Stimulated activated CD8-positive, alpha-beta memory T cell treated with anti-CD3 and anti-CD28 coated beads, Interleukin-7, amount 100 ng/mL, for 1 hour (primary cell): ENCODE results near the gene ULK1.
A peak's percentile ranks its signal among the peaks of the same experiment; 100 is the strongest.
"Not testable (repeated sequence)": the region's sequence is repeated elsewhere in the genome, so short reads cannot be mapped to it uniquely, and the experiment has no call there.

ENCODE experiments used
- DNase-seq, 2 donors: peaks; one replicate each; pipeline ENCODE4 v3.0.0-alpha.2; 2020; ENCODE audit warnings: low read depth in 2 of 2

Gene ULK1

GRCh38 chr12:131941987-131942341, 47.5 kb downstream of the ULK1 start:
- DNase-seq, result no peak

- no peak for DNase-seq
These were observed 48.2 kb downstream of the ULK1 start for GRCh38 chr12:131942671-131943070.

DNA sequence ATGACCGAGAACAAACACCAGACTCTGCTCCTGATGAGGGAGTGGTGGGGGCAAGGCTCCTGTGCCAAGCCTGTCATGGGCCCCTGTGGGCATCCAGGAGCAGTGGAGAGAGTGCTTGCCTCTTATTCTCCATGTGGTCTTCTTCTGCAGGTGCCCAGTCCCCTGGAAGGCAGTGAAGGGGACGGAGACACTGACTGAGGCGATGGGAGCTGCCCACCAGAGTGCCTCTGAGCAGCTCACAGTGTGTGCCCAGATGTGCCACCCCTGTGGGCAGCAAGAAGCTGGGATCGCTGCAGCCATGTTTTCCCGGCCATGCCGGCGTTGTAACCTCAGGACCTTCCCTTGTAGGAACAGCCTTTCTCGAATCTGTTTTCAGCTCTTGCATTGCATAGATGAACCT, 49.0 kb downstream of the ULK1 start:
- DNase-seq, result no peak

DNA sequence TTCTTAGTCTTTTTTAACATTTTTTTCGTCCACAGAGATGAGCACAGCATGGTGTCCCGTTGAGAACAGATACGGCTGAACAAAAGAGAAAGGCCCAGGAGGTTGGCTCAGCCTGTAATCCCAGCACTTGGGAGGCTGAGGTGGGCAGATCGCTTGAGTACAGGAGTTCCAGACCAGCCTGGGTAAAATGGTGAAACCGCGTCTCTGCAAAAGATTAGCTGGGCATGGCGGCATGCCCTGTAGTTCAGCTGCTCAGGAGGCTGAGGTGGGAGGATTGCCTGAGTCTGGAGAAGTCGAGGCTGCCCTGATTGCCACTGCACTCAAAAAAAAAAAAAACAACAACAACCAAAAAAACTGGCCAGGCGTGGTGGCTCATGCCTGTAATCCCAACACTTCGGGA, 49.5 kb downstream of the ULK1 start:
- DNase-seq, result no peak

- no peak for DNase-seq
These were observed 50.3 kb downstream of the ULK1 start for GRCh38 chr12:131944601-131945251.

DNA sequence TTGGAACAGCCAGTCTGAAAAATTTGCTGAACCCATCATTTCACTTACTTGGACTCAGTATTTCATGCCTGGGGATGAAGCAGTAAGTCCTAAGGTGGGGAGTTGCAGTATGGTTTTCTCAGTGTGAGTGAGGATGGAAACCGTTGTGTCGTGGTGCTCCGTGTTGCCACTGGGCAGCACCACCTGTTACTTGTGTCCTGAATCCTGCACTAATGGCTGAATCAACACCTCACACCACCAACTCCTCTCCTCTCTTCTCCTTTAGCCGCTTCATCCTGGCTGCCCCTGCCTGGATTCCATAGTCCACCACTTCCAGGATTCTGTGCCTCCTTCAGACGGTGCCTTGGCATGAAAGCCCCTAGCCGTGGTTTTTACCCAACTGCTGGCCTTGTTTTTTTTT, 52.3 kb downstream of the ULK1 start:
- no peak for DNase-seq

GRCh38 chr12:131947482-131948027, 53.1 kb downstream of the ULK1 start:
- DNase-seq, result no peak

- no peak for DNase-seq
These were observed 53.8 kb downstream of the ULK1 start for GRCh38 chr12:131948166-131948712.

- not testable (repeated sequence) for DNase-seq
These were observed 54.5 kb downstream of the ULK1 start for GRCh38 chr12:131948713-131949430.

- peak; percentile 90 to 91 for DNase-seq
These were observed 55.2 kb downstream of the ULK1 start, which contains the start of gene EP400 for GRCh38 chr12:131949431-131950181. TSS of gene EP400 (plus strand) at chr12:131949942. CDS start at chr12:131960620, 10,678 bp downstream.

DNA sequence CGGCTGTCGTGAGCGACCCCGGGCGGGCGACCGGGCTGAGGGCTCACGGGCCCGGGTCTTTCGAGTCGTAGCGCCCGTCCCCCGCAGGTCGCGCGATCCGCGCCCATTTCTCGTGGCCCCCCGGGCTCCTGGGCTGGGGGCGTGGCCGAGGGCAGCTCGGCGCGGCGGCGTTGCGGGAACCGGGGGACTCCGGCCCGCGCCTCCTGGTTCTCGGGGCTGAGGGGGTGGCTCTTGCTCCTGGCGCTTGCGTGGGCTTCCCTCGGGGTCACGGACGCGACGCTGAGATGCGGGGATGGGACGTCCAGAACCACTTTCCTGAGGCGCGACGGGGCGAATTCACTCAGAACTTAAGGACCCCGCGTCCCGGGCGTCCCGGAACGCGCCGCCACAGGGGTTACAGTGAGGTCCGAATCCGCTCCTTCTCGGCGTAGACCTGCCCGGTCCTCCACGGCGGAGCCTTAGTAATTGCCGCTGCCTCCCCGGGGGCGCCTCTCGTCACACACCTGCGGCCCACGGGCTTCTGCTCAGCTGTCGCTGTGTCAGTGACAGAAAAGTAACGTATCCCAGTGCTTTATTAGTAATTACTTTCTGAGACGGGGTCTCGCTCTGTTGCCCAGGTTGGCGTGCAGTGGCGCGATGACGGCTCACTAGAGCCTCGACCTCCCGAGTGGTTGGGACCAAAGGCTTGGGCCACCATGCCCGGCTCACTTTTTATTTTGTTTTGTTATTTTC, 55.9 kb downstream of the ULK1 start:
- peak in 1 of 2 donors; percentile 8 for DNase-seq

- DNase-seq, result not testable (repeated sequence)
These were observed 59.4 kb downstream of the ULK1 start for GRCh38 chr12:131953810-131954209.

- DNase-seq, result not testable (repeated sequence)
These were observed 60.0 kb downstream of the ULK1 start for GRCh38 chr12:131954460-131954859.

- DNase-seq, result no peak
These were observed 64.7 kb downstream of the ULK1 start for GRCh38 chr12:131959116-131959515.

DNA sequence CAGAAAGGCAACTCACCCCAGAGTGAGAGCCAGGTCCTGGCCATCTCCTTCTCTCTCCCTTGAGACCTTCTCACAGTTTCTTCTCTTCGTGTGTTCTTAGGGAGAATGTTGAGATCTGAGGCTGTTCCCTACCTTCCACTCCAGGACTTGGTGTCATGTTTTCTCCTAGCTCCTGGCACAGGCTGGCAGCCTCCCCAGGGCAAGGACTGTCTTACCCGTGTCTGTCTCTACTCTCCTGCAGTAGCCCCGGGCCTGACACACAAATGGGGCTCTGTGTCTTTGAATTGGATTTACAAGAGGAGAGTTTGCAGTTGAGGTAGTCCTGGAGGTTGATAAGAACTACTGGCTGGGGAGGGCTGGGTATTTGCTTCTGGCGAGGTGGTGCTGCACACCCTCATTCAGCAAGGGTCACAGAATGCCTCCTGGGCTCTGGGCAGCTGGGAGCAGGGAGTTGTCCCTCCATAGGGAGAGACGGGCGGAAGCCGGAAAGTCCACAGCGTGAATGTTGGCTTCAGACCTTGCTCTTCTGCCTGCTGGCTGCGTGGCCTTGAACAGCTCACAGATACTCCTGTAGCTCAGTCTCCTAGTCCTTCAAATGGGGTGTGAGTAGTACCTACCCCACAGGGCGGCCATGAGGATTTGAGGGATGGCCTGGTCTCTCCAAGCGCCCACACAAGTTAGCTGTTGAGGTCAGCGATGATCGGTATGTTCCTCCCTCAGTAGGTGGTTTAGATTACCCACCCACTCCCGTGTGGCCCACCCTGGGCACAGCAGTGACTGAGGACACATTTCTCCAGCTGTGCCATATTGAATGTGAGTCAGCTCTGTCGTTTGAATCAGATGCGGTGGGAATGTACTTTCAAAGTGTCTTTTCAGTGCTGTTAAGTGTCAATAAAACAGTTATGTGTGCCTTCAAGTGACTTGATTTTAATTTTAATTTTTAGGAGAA, 65.5 kb downstream of the ULK1 start:
- no peak for DNase-seq

DNA sequence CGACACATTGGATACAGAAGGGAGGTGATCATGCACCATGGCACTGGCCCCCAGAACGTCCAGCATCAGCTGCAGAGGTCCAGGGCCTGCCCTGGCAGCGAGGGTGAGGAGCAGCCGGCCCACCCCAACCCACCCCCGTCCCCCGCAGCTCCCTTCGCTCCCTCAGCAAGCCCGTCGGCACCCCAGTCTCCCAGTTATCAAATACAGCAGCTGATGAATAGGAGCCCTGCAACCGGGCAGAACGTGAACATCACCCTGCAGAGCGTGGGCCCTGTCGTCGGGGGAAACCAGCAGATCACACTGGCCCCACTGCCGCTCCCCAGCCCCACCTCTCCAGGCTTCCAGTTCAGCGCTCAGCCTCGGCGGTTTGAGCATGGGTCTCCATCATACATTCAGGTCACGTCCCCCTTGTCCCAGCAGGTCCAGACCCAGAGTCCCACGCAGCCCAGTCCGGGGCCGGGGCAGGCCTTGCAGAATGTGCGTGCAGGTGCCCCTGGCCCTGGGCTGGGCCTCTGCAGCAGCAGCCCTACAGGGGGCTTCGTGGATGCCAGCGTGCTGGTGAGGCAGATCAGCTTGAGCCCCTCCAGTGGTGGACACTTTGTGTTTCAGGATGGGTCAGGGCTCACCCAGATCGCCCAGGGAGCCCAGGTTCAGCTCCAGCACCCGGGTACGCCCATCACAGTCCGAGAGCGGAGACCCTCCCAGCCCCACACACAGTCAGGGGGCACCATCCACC, 66.3 kb downstream of the ULK1 start:
- not testable (repeated sequence) for DNase-seq

DNA sequence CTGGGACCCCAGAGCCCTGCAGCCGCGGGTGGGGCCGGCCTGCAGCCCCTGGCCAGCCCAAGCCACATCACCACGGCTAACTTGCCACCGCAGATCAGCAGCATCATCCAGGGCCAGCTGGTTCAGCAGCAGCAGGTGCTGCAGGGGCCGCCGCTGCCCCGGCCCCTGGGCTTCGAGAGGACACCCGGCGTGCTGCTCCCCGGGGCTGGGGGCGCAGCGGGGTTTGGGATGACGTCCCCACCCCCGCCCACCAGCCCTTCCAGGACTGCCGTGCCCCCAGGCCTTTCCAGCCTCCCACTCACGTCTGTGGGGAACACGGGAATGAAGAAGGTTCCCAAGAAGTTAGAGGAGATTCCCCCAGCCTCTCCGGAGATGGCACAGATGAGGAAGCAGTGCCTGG, 66.9 kb downstream of the ULK1 start:
- DNase-seq, result not testable (repeated sequence)

DNA sequence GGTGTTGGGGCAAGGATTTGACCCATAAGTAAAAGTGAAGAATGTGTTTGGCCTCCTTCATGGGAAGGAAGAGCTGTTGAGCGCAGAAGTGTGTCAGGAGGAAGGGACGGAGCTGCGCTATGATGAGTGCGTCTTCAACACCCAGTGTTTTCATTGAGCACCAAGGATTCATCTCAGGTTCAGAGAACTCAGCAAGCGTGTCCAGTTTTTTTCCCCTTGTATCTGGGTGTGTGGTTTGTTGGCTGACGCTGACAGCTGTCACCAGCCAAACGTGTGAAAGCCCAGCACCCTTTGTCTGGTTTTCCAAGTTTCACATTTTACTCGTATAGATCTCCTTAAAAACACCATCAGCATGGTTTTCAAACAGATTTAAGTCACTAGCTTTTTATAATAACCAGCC, 67.6 kb downstream of the ULK1 start:
- DNase-seq, result no peak

DNA sequence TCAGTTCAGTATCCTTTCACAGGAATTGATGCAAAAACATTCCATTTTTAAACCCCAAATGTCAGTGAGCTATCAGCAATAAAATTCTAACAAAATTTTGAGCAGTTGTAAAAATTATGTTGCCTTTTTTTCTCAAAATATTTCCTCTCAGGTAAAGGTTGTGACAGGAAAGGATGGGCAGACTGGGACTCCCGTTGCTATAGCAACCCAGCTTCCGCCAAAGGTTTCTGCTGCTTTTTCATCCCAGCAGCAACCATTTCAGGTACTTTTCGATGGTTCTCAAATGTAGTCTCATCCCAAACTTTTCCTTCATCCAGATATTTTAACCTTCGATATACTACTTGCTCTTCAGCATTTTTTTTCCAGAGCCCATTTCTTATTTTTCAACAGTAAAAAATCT, 69.0 kb downstream of the ULK1 start:
- DNase-seq, result no peak

GRCh38 chr12:131965073-131965472, 70.7 kb downstream of the ULK1 start:
- no peak for DNase-seq
